OCI-LY7 (cell line): ENCODE data around the gene C5orf58.

Experiments used
- CTCF ChIP-seq: fragments of 200-600 bp; sonication (generic); conservative IDR thresholded peaks from 2 replicates; pipeline ENCODE4 v1.5.1; 2014; ENCODE audit warnings: mild to moderate bottlenecking, antibody characterized with exemption, low read length, moderate library complexity, mixed read lengths
- EZH2phosphoT487 ChIP-seq: fragments of 200-600 bp; sonication (generic); IDR thresholded peaks from 2 replicates; pipeline ENCODE4 v1.6.1; 2018; ENCODE audit warnings: low read depth, borderline replicate concordance, mild to moderate bottlenecking, mixed run types, antibody characterized with exemption, low read length, moderate library complexity, mixed read lengths

GRCh38 chr5:170273968-170274710 is 41.4 kb downstream of the C5orf58 start:
- peak; percentile 73 for TF ChIP-seq CTCF
- no peak for TF ChIP-seq EZH2phosphoT487
